H1 (cell line): ENCODE data around the gene BCL2L1. TPM values are rescaled to one million over a fixed set of nuclear protein-coding genes. Genes with fewer than 3 reads are reported as not detected.
A peak's percentile ranks its signal among the peaks of the same experiment; 100 is the strongest.

Experiments
- CTCF ChIA-PET: fragments of 300-600 bp; sonication (Branson Sonifier 250); formaldehyde crosslinking; loops from one replicate; lab custom pipeline; 2021; ENCODE audit not compliant: partially characterized antibody; lab: Charles Lee
- POLR2A ChIA-PET: fragments of 300-600 bp; sonication (Branson Sonifier 250); formaldehyde crosslinking; loops from one replicate; lab custom pipeline; 2021; ENCODE audit warnings: inconsistent platforms; ENCODE audit not compliant: partially characterized antibody; lab: Charles Lee
- DNase-seq, 2 experiments: peaks; one replicate each; pipeline versions ENCODE4 v3.0.0 to v3.0.0-alpha.2; 2010 to 2022; ENCODE audit warnings: low spot score in 2 of 2, low read depth in 1 of 2, mixed read lengths in 1 of 2
- FAIRE-seq: peaks from 2 replicates; lab custom pipeline; 2011; peaks lifted over from hg19 to GRCh38; lab: Jason Lieb, UNC
- H2AFZ ChIP-seq: 2 replicates; pipeline ENCODE4 v1.8.1; 2012; ENCODE audit warnings: low read length, inconsistent platforms
- H2AK5ac ChIP-seq: 2 replicates; pipeline ENCODE4 v1.6.1; 2013; ENCODE audit warnings: low read depth, low read length
- H2BK120ac ChIP-seq: replicated peaks from 2 replicates; pipeline ENCODE3; 2013; ENCODE audit warnings: low read depth, low read length, inconsistent platforms
- H2BK12ac ChIP-seq: 2 replicates; pipeline ENCODE4 v1.6.1; 2013; ENCODE audit warnings: low read depth, low read length
- H2BK15ac ChIP-seq: 2 replicates; pipeline ENCODE4 v1.6.1; 2013; ENCODE audit warnings: low read length
- H2BK20ac ChIP-seq: 2 replicates; pipeline ENCODE4 v1.6.1; 2013; ENCODE audit warnings: low read length
- H2BK5ac ChIP-seq: 2 replicates; pipeline ENCODE4 v1.6.1; 2013; ENCODE audit warnings: low read depth, low read length
- H3K14ac ChIP-seq: 2 replicates; pipeline ENCODE4 v1.6.1; 2013; ENCODE audit warnings: inconsistent platforms; ENCODE audit not compliant: insufficient read length
- H3K18ac ChIP-seq: 2 replicates; pipeline ENCODE4 v1.6.1; 2013; ENCODE audit warnings: low read length; ENCODE audit errors: extremely low read depth
- H3K23ac ChIP-seq: 2 replicates; pipeline ENCODE4 v1.6.1; 2013; ENCODE audit warnings: inconsistent platforms; ENCODE audit not compliant: insufficient read length
- H3K23me2 ChIP-seq: 2 replicates; pipeline ENCODE4 v1.6.1; 2013; ENCODE audit warnings: low read depth, low read length
- H3K27ac ChIP-seq: 2 replicates; pipeline ENCODE4 v1.6.1; 2011; ENCODE audit warnings: low read depth, low read length, inconsistent platforms
- H3K27me3 ChIP-seq, 4 experiments: replicated peaks in 1 of 4; 1 replicate in 1 of 4; 2 replicates in 3 of 4; pipeline versions ENCODE4 v1.6.1 to v1.8.1; 2011 to 2013; ENCODE audit warnings: low read length in 3 of 4, mild to moderate bottlenecking in 3 of 4, inconsistent platforms in 2 of 4, mixed read lengths in 2 of 4, moderate library complexity in 1 of 4; ENCODE audit not compliant: control insufficient read depth in 3 of 4, insufficient read depth in 3 of 4; ENCODE audit errors: extremely low read depth in 1 of 4
- H3K36me3 ChIP-seq, 4 experiments: 2 replicates each; pipeline versions ENCODE4 v1.6.1 to v1.8.1; 2011 to 2013; ENCODE audit warnings: mild to moderate bottlenecking in 4 of 4, low read length in 3 of 4, moderate library complexity in 2 of 4, control low read depth in 1 of 4, inconsistent platforms in 1 of 4; ENCODE audit not compliant: insufficient read depth in 4 of 4, control insufficient read depth in 2 of 4
- H3K4ac ChIP-seq: replicated peaks from 2 replicates; pipeline ENCODE3; 2013; ENCODE audit warnings: low read length, low read depth, mixed read lengths, inconsistent platforms; ENCODE audit not compliant: insufficient read length
- H3K4me1 ChIP-seq, 4 experiments: replicated peaks in 1 of 4; 1 replicate in 1 of 4; 2 replicates in 3 of 4; pipeline versions ENCODE4 v1.6.1 to v1.8.1; 2011 to 2013; ENCODE audit warnings: low read length in 3 of 4, inconsistent platforms in 2 of 4, mixed read lengths in 1 of 4; ENCODE audit not compliant: insufficient read depth in 4 of 4, control insufficient read depth in 3 of 4
- H3K4me2 ChIP-seq, 2 experiments: 2 replicates each; pipeline versions ENCODE4 v1.6.1 to v1.8.1; 2011 to 2013; ENCODE audit warnings: low read depth in 2 of 2, low read length in 2 of 2, control low read depth in 1 of 2, inconsistent platforms in 1 of 2, mild to moderate bottlenecking in 1 of 2; ENCODE audit not compliant: insufficient read depth in 1 of 2
- H3K4me3 ChIP-seq, 4 experiments: fragments of 200-600, 300-600 bp in 1 of 4; sonication (generic), shearing (Covaris generic), sonication (Bioruptor Twin) in 1 of 4; 2 replicates each; pipeline versions ENCODE4 v1.5.1 to v1.8.1; 2011 to 2016; ENCODE audit warnings: low read length in 4 of 4, low read depth in 3 of 4, control low read depth in 2 of 4, inconsistent platforms in 2 of 4, mild to moderate bottlenecking in 2 of 4, mixed read lengths in 1 of 4, moderate library complexity in 1 of 4; ENCODE audit not compliant: insufficient read depth in 2 of 4; ENCODE audit errors: extremely low read depth in 1 of 4
- H3K56ac ChIP-seq: replicated peaks from 2 replicates; pipeline ENCODE3; 2013; ENCODE audit warnings: low read depth, mild to moderate bottlenecking, mixed read lengths, low read length, inconsistent platforms; ENCODE audit not compliant: insufficient read length
- H3K79me1 ChIP-seq: 2 replicates; pipeline ENCODE4 v1.6.1; 2013; ENCODE audit warnings: low read depth, low read length, control low read depth
- H3K79me2 ChIP-seq, 2 experiments: 2 replicates each; pipeline versions ENCODE4 v1.6.1 to v1.8.1; 2012 to 2013; ENCODE audit warnings: low read length in 2 of 2, mild to moderate bottlenecking in 2 of 2, inconsistent platforms in 1 of 2; ENCODE audit not compliant: insufficient read depth in 2 of 2, control insufficient read depth in 1 of 2
- H3K9ac ChIP-seq, 4 experiments: replicated peaks in 1 of 4; 1 replicate in 1 of 4; 2 replicates in 3 of 4; pipeline versions ENCODE4 v1.6.1 to v1.8.1; 2011 to 2013; ENCODE audit warnings: low read depth in 3 of 4, low read length in 3 of 4, control low read depth in 2 of 4, mild to moderate bottlenecking in 2 of 4, moderate library complexity in 2 of 4, inconsistent platforms in 1 of 4; ENCODE audit errors: extremely low read depth in 1 of 4
- H3K9me3 ChIP-seq, 2 experiments: 2 replicates each; pipeline versions ENCODE4 v1.6.1 to v1.8.1; 2012 to 2013; ENCODE audit warnings: mild to moderate bottlenecking in 2 of 2, moderate library complexity in 2 of 2, control low read depth in 1 of 2, inconsistent platforms in 1 of 2, low read depth in 1 of 2, low read length in 1 of 2, mixed read lengths in 1 of 2; ENCODE audit not compliant: insufficient read depth in 2 of 2
- H4K20me1 ChIP-seq, 2 experiments: replicated peaks in 1 of 2; 2 replicates each; pipeline versions ENCODE3 to v1.8.1; 2011 to 2013; ENCODE audit warnings: inconsistent platforms in 2 of 2, low read length in 2 of 2, mild to moderate bottlenecking in 1 of 2; ENCODE audit not compliant: insufficient read depth in 2 of 2, control insufficient read depth in 1 of 2
- H4K5ac ChIP-seq: 2 replicates; pipeline ENCODE4 v1.6.1; 2013; ENCODE audit warnings: low read length, low read depth, mixed read lengths, inconsistent platforms; ENCODE audit not compliant: insufficient read length
- H4K8ac ChIP-seq: 2 replicates; pipeline ENCODE4 v1.8.0; 2013; ENCODE audit warnings: mild to moderate bottlenecking, moderate library complexity, low read length, inconsistent platforms; ENCODE audit not compliant: insufficient read depth; ENCODE audit errors: extremely low read depth
- H4K91ac ChIP-seq: replicated peaks from 2 replicates; pipeline ENCODE3; 2013; ENCODE audit warnings: low read length, mixed read lengths, inconsistent platforms; ENCODE audit not compliant: insufficient read length
- CREB1 ChIP-seq: IDR thresholded peaks from 2 replicates; pipeline ENCODE4 v1.6.1; 2012; ENCODE audit warnings: inconsistent platforms
- CTBP2 ChIP-seq: IDR thresholded peaks from 2 replicates; pipeline ENCODE4 v1.7.0; 2011; ENCODE audit warnings: borderline replicate concordance, mild to moderate bottlenecking, moderate library complexity, mixed read lengths, low read length; ENCODE audit not compliant: insufficient read depth, insufficient read length
- EZH2 ChIP-seq: fragments of 200-600 bp; sonication (generic); IDR thresholded peaks from 2 replicates; pipeline ENCODE4 v1.7.1; 2012; ENCODE audit warnings: low read depth, mild to moderate bottlenecking, moderate library complexity, low read length, inconsistent platforms; ENCODE audit not compliant: severe bottlenecking
- JUND ChIP-seq: IDR thresholded peaks from 2 replicates; pipeline ENCODE4 v1.6.1; 2011; ENCODE audit warnings: mild to moderate bottlenecking, improper control_type of control experiment, low read length
- NANOG ChIP-seq: IDR thresholded peaks from 2 replicates; pipeline ENCODE4 v1.6.1; 2011; ENCODE audit warnings: low read length, low read depth, mild to moderate bottlenecking, inconsistent platforms; ENCODE audit not compliant: insufficient read depth, poor library complexity, severe bottlenecking
- NRF1 ChIP-seq: IDR thresholded peaks from 2 replicates; pipeline ENCODE4 v1.6.1; 2011; ENCODE audit warnings: mild to moderate bottlenecking, low read depth, low read length, improper control_type of control experiment
- RNF2 ChIP-seq: fragments of 200-900, 300-1000 bp; sonication (generic); IDR thresholded peaks from 2 replicates; pipeline ENCODE4 v1.7.1; 2016; ENCODE audit warnings: borderline replicate concordance, low read depth, mild to moderate bottlenecking, antibody characterized with exemption, low read length; ENCODE audit not compliant: poor library complexity, severe bottlenecking; ENCODE audit errors: missing control alignments
- RXRA ChIP-seq: IDR thresholded peaks from 2 replicates; pipeline ENCODE4 v1.6.1; 2011; ENCODE audit warnings: low read depth, mild to moderate bottlenecking, low read length, moderate library complexity; ENCODE audit not compliant: insufficient read depth
- SP2 ChIP-seq: IDR thresholded peaks from 2 replicates; pipeline ENCODE4 v1.6.1; 2012; ENCODE audit warnings: mild to moderate bottlenecking, low read length, inconsistent platforms
- TBP ChIP-seq: IDR thresholded peaks from 2 replicates; pipeline ENCODE4 v1.6.1; 2011; ENCODE audit warnings: low read depth, low read length, improper control_type of control experiment
- WGBS, 2 experiments: shearing (Covaris generic) in 1 of 2; methylation state at CpG; one replicate each; pipeline versions ENCODE4 v1.1.6 to v1.1.7; 2013 to 2015; ENCODE audit warnings: low lambda C conversion rate in 2 of 2, mixed read lengths in 2 of 2, inconsistent platforms in 1 of 2, low coverage in 1 of 2, missing lambda C conversion rate in 1 of 2; ENCODE audit not compliant: insufficient replicate concordance in 2 of 2, insufficient coverage in 1 of 2, insufficient read length in 1 of 2; ENCODE audit errors: extremely low coverage in 1 of 2, missing lambda C conversion rate in 1 of 2; 5-methylcytosine and 5-hydroxymethylcytosine counted together
- polyA plus RNA-seq, 7 experiments: library from polyadenylated mRNA; depleted of rRNA in 3 of 7; stranded (reverse) in 5 of 7; unstranded in 2 of 7; fragments of >200 nt in 5 of 7; fragments of 200-250 nt in 2 of 7; gene quantifications; 1 replicate in 5 of 7; 2 replicates in 1 of 7; 4 replicates in 1 of 7; pipeline versions ENCODE4 v1.2.1 to v1.2.3, GENCODE V29; 2011 to 2013; ENCODE audit warnings: missing spikeins in 2 of 7, mixed read lengths in 2 of 7
- total RNA-seq: library from RNA; stranded (reverse); fragmentation: NEBNext Ultra II Directional; extraction: Animal tissue kit (Norgen Biotek cat#: 25700); gene quantifications from 2 replicates; pipeline ENCODE4 v1.2.1, GENCODE V29; 2021

Gene BCL2L1
- total and polyA plus RNA-seq, 2 of the 8 experiments (the other 6 are each of a cell fraction or from before 2014, with no cell fraction given), result 64.9 to 66.1 TPM

GRCh38 chr20:31738729-31739549 lies 16.3 kb upstream of the BCL2L1 start, which contains the start of gene TPX2:
TPX2 (plus strand) TSS chr20:31739290; CDS start chr20:31757477, 18,187 bp downstream.
- no peaks in the 10 kb centered on the region for H3K79me1 ChIP-seq
- H3K79me2 ChIP-seq, result peaks cover 15 to 40% of the 10 kb centered on the region in 2 experiments
- no peak within 1 kb of the TSS for H2AK5ac ChIP-seq
- 0 out of 2 replicates have a peak within 1 kb of the TSS, but pooled peaks have one; percentile 74 for H2BK15ac ChIP-seq
- H4K5ac ChIP-seq, result peak within 1 kb of the TSS; percentile 49
- H4K91ac ChIP-seq, result peak within 1 kb of the TSS; percentile 75
- no peak within 1 kb of the TSS for H2BK12ac ChIP-seq
- CTCF ChIA-PET, result interaction anchor here (0.6 to 4.6 kb wide), 9 partner anchors 10 to 183 kb away, joined by 3 to 27 read pairs (median 3); no protein-coding TSS in a partner anchor
- H3K9me3 ChIP-seq, result no peaks in the 10 kb centered on the region
- H3K14ac ChIP-seq, result peak within 1 kb of the TSS; percentile 9
- FAIRE-seq (peak; percentile 81), DNase-seq (peak; percentile 87 to 90)
- POLR2A ChIA-PET, result interaction anchor here (0.7 to 2.2 kb wide), 6 partner anchors 16 to 134 kb away, joined by 3 to 8 read pairs (median 4); partner anchors contain the start of genes BCL2L1 and ID1
- WGBS, 2 experiments, result 2% methylated on average over 54 of the region's 54 CpGs; no CpG with 5 or more reads in 1 of the 2 experiments
- H3K4me2 ChIP-seq, result peak within 1 kb of the TSS; percentile 84 to 88
- H3K4me1 ChIP-seq, result peaks cover 0 to 8% (median 2%) of the 10 kb centered on the region in 4 experiments; a peak in 3 of 7 replicates
- peak within 1 kb of the TSS; percentile 69; the same call in 1 of the 2 replicates for H2BK5ac ChIP-seq
- H3K4ac ChIP-seq, result peak within 1 kb of the TSS; percentile 73
- H3K56ac ChIP-seq, result peak within 1 kb of the TSS; percentile 78
- H4K8ac ChIP-seq, result 0 out of 2 replicates have a peak within 1 kb of the TSS, but pooled peaks have one; percentile 60
- H3K27ac ChIP-seq, result peak within 1 kb of the TSS; percentile 57; the same call in 1 of the 2 replicates
- no peak within 1 kb of the TSS for H3K23ac ChIP-seq
- H3K4me3 ChIP-seq, result peak within 1 kb of the TSS; percentile 78 to 99 (median 82)
- peak within 1 kb of the TSS; percentile 45 for H2BK120ac ChIP-seq
- 0 out of 2 replicates have a peak within 1 kb of the TSS, but pooled peaks have one; percentile 83 for H3K18ac ChIP-seq
- H2AFZ ChIP-seq, result peak within 1 kb of the TSS; percentile 81
- H4K20me1 ChIP-seq, result peaks cover 0 to 4% of the 10 kb centered on the region in 2 experiments
- H3K9ac ChIP-seq, result peak within 1 kb of the TSS; percentile 66 to 90 (median 78)
- no peak within 1 kb of the TSS for H2BK20ac ChIP-seq
- no peaks in the 10 kb centered on the region; a peak in 1 of 7 replicates for H3K27me3 ChIP-seq
- peaks cover 2 to 11% (median 7%) of the 10 kb centered on the region in 4 experiments; a peak in 3 of 8 replicates for H3K36me3 ChIP-seq
- H3K23me2 ChIP-seq, result no peaks in the 10 kb centered on the region; the same call in none of the 2 replicates
- TF ChIP-seq EZH2 (no peak), NANOG (no peak), CREB1 (peak; percentile 55), SP2 (peak; percentile 61), RXRA (no peak), CTBP2 (no peak), TBP (peak; percentile 74), NRF1 (peak; percentile 77), JUND (no peak), RNF2 (no peak)
